22Rv1 (cell line): Measurements from ENCODE around the gene SPECC1L.

Experiments
- H3K27ac ChIP-seq: fragments of 450-650 bp; 2 replicates; pipeline ENCODE4 v1.5.1; 2017
- ZFX ChIP-seq: fragments of 450-650 bp; IDR thresholded peaks from 2 replicates; pipeline ENCODE4 v1.6.1; 2017; ENCODE audit warnings: antibody characterized with exemption, borderline replicate concordance
- TF ChIP-seq, protein P1 (sequence below): fragments of 450-650 bp; IDR thresholded peaks from 2 replicates; pipeline ENCODE4 v1.5.1; 2017; ENCODE audit warnings: mild to moderate bottlenecking

The SPECC1L gene

DNA sequence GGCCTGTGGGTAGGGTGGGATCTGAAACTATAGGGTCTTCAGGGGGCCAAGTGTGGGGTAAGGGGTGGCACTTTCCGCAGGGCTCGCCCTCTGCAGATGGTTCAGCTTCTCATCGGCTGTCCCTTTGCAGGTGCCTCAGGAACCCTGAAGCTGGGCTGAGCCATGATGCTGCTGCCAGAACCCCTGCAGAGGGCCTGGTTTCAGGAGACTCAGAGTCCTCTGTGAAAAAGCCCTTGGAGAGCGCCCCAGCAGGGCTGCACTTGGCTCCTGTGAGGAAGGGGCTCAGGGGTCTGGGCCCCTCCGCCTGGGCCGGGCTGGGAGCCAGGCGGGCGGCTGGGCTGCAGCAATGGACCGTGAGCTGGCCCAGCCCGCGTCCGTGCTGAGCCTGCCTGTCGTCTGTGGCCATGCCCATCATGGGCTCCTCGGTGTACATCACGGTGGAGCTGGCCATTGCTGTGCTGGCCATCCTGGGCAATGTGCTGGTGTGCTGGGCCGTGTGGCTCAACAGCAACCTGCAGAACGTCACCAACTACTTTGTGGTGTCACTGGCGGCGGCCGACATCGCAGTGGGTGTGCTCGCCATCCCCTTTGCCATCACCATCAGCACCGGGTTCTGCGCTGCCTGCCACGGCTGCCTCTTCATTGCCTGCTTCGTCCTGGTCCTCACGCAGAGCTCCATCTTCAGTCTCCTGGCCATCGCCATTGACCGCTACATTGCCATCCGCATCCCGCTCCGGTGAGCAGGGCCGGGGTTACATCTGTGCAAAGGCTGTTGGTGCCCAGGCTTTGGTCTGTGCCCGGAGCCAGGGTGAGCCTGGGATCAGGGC is 162.6 kb downstream of the SPECC1L start:
- no peak overlapping the region for H3K27ac ChIP-seq
- TF ChIP-seq ZFX: no peak
- TF ChIP-seq, protein P1, sequence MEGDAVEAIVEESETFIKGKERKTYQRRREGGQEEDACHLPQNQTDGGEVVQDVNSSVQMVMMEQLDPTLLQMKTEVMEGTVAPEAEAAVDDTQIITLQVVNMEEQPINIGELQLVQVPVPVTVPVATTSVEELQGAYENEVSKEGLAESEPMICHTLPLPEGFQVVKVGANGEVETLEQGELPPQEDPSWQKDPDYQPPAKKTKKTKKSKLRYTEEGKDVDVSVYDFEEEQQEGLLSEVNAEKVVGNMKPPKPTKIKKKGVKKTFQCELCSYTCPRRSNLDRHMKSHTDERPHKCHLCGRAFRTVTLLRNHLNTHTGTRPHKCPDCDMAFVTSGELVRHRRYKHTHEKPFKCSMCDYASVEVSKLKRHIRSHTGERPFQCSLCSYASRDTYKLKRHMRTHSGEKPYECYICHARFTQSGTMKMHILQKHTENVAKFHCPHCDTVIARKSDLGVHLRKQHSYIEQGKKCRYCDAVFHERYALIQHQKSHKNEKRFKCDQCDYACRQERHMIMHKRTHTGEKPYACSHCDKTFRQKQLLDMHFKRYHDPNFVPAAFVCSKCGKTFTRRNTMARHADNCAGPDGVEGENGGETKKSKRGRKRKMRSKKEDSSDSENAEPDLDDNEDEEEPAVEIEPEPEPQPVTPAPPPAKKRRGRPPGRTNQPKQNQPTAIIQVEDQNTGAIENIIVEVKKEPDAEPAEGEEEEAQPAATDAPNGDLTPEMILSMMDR: no peak

DNA sequence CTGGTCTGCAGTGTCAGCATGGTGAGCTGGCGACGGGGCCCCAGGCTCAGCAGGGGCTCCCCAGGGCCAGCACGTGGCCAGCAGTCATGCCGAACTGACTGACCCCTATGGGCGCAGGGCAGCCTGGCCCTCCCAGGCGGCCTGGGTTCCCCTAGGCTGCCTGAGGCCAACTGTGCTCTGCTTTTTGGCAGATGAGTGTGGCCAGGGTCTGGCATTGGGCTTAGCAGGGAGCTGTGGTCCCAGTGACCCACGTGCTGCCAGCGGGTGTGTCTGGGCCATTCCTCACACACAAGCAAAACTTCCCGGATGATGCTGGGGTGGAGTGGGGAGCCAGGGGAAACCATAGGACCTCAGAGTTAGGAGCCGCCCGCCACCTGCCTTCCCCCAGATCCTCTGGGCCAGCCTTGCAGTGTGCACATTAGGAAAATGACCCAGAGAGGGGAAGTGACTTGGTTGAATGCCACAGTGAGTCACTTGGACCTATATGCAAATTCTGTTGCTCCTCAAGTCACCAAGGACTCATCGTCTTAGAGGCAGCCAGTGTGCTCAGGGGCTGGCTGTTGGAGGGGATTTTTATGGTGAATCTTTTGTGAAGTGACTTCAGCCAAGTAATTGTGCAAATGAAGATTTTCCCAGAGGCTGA is 163.3 kb downstream of the SPECC1L start:
- TF ChIP-seq ZFX: no peak
- TF ChIP-seq, protein P1: no peak
- no peak overlapping the region for H3K27ac ChIP-seq

GRCh38 chr22:24434471-24435322 is 164.1 kb downstream of the SPECC1L start:
- no peak overlapping the region for H3K27ac ChIP-seq
- TF ChIP-seq, protein P1: no peak
- no peak for TF ChIP-seq ZFX

DNA sequence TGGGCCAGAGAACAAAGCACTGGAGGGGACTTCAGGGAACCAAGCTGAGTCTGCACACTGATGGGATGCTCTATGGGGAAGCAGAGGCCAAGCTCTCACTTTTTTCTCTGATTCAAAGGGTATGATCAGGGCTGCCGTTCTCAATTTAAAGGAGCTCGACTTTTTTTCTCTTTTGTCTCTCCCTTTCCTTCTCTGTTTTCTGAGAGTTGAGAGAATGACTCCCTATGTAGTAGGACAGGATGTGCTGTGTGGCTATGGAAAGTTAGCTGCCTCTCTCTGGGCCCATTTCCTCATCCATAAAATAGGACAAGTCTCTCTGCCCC is 164.7 kb downstream of the SPECC1L start:
- no peak overlapping the region for H3K27ac ChIP-seq

DNA sequence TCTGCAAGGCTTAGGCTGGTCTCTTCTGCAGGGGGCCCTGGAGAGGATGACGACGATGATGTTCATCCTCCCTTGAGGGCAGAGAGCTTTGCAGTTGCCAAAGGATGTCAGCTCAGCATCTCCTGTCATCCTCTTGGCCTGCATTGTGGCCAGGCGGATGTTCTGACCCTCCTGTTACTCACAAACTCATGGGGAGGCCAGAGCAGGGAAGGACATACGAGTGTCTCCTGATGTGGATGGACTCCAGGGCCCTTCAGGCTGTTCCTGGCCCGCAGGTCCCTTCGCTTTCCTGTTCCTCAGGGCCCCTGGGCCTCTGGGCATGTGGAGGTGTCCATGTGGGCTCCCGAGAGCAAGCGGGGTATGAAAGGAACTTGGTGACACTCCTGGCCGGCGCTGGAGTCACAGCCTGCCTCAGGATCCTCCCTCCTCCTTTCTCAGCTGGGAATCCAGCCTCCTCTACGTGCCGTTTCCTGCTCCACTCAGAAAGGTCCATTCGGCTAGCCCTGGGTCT is 165.3 kb downstream of the SPECC1L start:
- no peak overlapping the region for H3K27ac ChIP-seq
- TF ChIP-seq, protein P1: no peak
- TF ChIP-seq ZFX: no peak

More for the DNA sequence above, 164.7 kb downstream of the SPECC1L start:
- TF ChIP-seq, protein P1: no peak
- TF ChIP-seq ZFX: no peak

DNA sequence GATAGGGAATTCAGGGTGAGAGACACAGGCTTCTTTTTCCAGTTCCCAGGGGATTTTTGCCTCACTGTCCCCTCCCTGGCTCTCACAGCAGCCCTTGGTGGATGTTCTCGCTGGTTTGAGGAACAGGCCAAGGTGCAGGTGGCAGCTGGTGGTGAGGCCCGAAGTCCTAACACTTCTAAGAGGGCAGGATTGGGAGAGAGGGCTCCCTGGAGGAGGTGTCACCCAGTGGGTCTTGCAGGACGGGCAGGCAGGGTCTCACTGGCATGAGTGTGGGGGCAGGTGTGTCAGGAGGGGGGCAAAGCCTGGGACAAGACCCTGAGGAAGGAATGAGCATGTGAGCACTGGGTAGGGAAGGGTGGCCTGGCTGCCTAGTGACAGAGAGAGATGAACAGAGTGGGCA is 165.9 kb downstream of the SPECC1L start:
- no peak overlapping the region for H3K27ac ChIP-seq
- TF ChIP-seq, protein P1: no peak
- TF ChIP-seq ZFX: no peak

DNA sequence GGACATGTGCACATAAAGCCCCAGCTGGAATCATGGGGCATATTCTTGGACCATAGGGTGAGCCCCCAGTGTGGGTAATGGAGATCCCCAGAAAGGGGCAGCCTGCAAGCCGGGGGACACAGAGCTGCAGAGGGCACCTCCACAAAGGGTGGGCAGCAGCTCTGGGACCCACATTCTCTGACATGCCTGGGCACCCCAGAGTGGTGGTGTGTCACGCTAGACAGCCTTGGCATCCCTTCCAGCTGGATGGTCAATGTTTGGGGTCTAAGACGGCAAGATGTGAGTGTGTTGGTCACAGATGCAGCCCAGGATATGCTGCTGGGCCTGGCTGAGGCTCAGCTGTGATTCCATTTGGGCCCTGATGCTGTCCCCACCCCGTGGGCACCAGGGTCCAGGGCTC is 166.5 kb downstream of the SPECC1L start:
- no peak overlapping the region for H3K27ac ChIP-seq
- TF ChIP-seq ZFX: no peak
- TF ChIP-seq, protein P1: no peak
